H1 (cell line): ENCODE data around the gene SHC1. TPM values are rescaled to one million over a fixed set of nuclear protein-coding genes. Genes with fewer than 3 reads are reported as not detected.

ENCODE experiments used
- ASH2L ChIP-seq: fragments of 200-600, 300-600 bp; sonication (generic); IDR thresholded peaks from one replicate; pipeline ENCODE4 v1.7.1; 2017; ENCODE audit warnings: low read length
- BCL11A ChIP-seq, 2 experiments: IDR thresholded peaks; one replicate each; pipeline ENCODE4 v1.6.1; 2011; ENCODE audit warnings: low read depth in 2 of 2, low read length in 2 of 2, mild to moderate bottlenecking in 2 of 2
- CBX5 ChIP-seq: fragments of 300-800, 300-1000 bp; sonication (generic); IDR thresholded peaks from 2 replicates; pipeline ENCODE4 v1.7.1; 2016; ENCODE audit warnings: antibody characterized with exemption, low read length, low read depth
- CHD2 ChIP-seq: IDR thresholded peaks from 2 replicates; pipeline ENCODE4 v1.6.1; 2012; ENCODE audit warnings: low read length, improper control_type of control experiment
- CREB1 ChIP-seq: IDR thresholded peaks from 2 replicates; pipeline ENCODE4 v1.6.1; 2012; ENCODE audit warnings: inconsistent platforms
- EGR1 ChIP-seq: IDR thresholded peaks from 2 replicates; pipeline ENCODE4 v1.6.1; 2011; ENCODE audit warnings: low read depth, low read length, borderline replicate concordance
- EP300 ChIP-seq, 2 experiments: IDR thresholded peaks; 1 replicate in 1 of 2; 2 replicates in 1 of 2; pipeline ENCODE4 v1.6.1; 2011 to 2012; ENCODE audit warnings: low read depth in 2 of 2, low read length in 2 of 2, mild to moderate bottlenecking in 2 of 2, borderline replicate concordance in 1 of 2, inconsistent platforms in 1 of 2, moderate library complexity in 1 of 2
- EZH2 ChIP-seq: fragments of 200-600 bp; sonication (generic); IDR thresholded peaks from 2 replicates; pipeline ENCODE4 v1.7.1; 2012; ENCODE audit warnings: low read depth, mild to moderate bottlenecking, moderate library complexity, low read length, inconsistent platforms; ENCODE audit not compliant: severe bottlenecking
- JUN ChIP-seq: IDR thresholded peaks from 2 replicates; pipeline ENCODE4 v1.6.1; 2011; ENCODE audit warnings: low read depth, mild to moderate bottlenecking, improper control_type of control experiment, low read length
- MAX ChIP-seq: IDR thresholded peaks from 2 replicates; pipeline ENCODE4 v1.6.1; 2012; ENCODE audit warnings: inconsistent platforms
- PHF8 ChIP-seq: fragments of 200-600 bp; sonication (generic); conservative IDR thresholded peaks from 2 replicates; pipeline ENCODE4 v1.7.1; 2012; ENCODE audit warnings: low read depth, mild to moderate bottlenecking, inconsistent platforms, low read length, moderate library complexity
- POLR2A ChIP-seq, 2 experiments: IDR thresholded peaks; 1 replicate in 1 of 2; 2 replicates in 1 of 2; pipeline ENCODE4 v1.6.1; 2011; ENCODE audit warnings: low read depth in 2 of 2, low read length in 2 of 2, mild to moderate bottlenecking in 2 of 2; ENCODE audit errors: control extremely low read depth in 1 of 2
- POLR2AphosphoS5 ChIP-seq: IDR thresholded peaks from 2 replicates; pipeline ENCODE4 v1.6.1; 2011; ENCODE audit warnings: low read depth, low read length
- RBBP5 ChIP-seq: IDR thresholded peaks from 2 replicates; pipeline ENCODE4 v1.7.1; 2012; ENCODE audit warnings: low read depth, mild to moderate bottlenecking, inconsistent platforms, low read length, moderate library complexity, borderline replicate concordance
- RFX5 ChIP-seq: IDR thresholded peaks from 2 replicates; pipeline ENCODE4 v1.6.1; 2011; ENCODE audit warnings: low read depth, low read length, improper control_type of control experiment, borderline replicate concordance
- SIN3A ChIP-seq, 2 experiments: IDR thresholded peaks in 1 of 2; conservative IDR thresholded peaks in 1 of 2; 2 replicates each; pipeline ENCODE4 v1.6.1; 2011 to 2012; ENCODE audit warnings: low read length in 2 of 2, improper control_type of control experiment in 1 of 2, low read depth in 1 of 2, mild to moderate bottlenecking in 1 of 2
- SIRT6 ChIP-seq: IDR thresholded peaks from one replicate; pipeline ENCODE4 v1.7.1; 2012; ENCODE audit warnings: low read length, inconsistent platforms
- SP4 ChIP-seq: IDR thresholded peaks from 2 replicates; pipeline ENCODE4 v1.6.1; 2012; ENCODE audit warnings: low read length, inconsistent platforms
- TAF7 ChIP-seq: optimal IDR thresholded peaks from 2 replicates; pipeline ENCODE3; 2011; ENCODE audit warnings: low read depth, mild to moderate bottlenecking, inconsistent platforms, low read length, moderate library complexity, borderline replicate concordance
- TBP ChIP-seq: IDR thresholded peaks from 2 replicates; pipeline ENCODE4 v1.6.1; 2011; ENCODE audit warnings: low read depth, low read length, improper control_type of control experiment
- TEAD4 ChIP-seq: IDR thresholded peaks from 2 replicates; pipeline ENCODE4 v1.6.1; 2012; ENCODE audit warnings: low read depth, low read length, inconsistent platforms, mixed read lengths
- ZNF274 ChIP-seq: IDR thresholded peaks from 2 replicates; pipeline ENCODE4 v1.7.0; 2012; ENCODE audit warnings: low read length, borderline replicate concordance; ENCODE audit errors: extremely low read depth
- polyA plus RNA-seq, 7 experiments: library from polyadenylated mRNA; depleted of rRNA in 3 of 7; stranded (reverse) in 5 of 7; unstranded in 2 of 7; fragments of >200 nt in 5 of 7; fragments of 200-250 nt in 2 of 7; gene quantifications; 1 replicate in 5 of 7; 2 replicates in 1 of 7; 4 replicates in 1 of 7; pipeline versions ENCODE4 v1.2.1 to v1.2.3, GENCODE V29; 2011 to 2013; ENCODE audit warnings: missing spikeins in 2 of 7, mixed read lengths in 2 of 7
- total RNA-seq: library from RNA; stranded (reverse); fragmentation: NEBNext Ultra II Directional; extraction: Animal tissue kit (Norgen Biotek cat#: 25700); gene quantifications from 2 replicates; pipeline ENCODE4 v1.2.1, GENCODE V29; 2021
- TF ChIP-seq, protein P1 (sequence below): IDR thresholded peaks from 2 replicates; pipeline ENCODE4 v1.6.1; 2011; ENCODE audit warnings: low read length, improper control_type of control experiment

Gene SHC1
- total and polyA plus RNA-seq, 2 of the 8 experiments (the other 6 are each of a cell fraction or from before 2014, with no cell fraction given): 177 to 212 TPM

- no peak for TF ChIP-seq EZH2
- no peak for TF ChIP-seq TEAD4
- TF ChIP-seq BCL11A (IDR thresholded peaks at IDR 0.05; ENCODE audit: low read depth in 2 of 2, low read length in 2 of 2): no peak
- peak; percentile 36 to 59; a peak in 3 of 4 replicates for TF ChIP-seq SIN3A (conservative IDR thresholded peaks at IDR 0.05 in 1 of 2, IDR thresholded peaks at IDR 0.05 in 1 of 2; ENCODE audit: low read depth in 1 of 2, low read length in 2 of 2)
- TF ChIP-seq JUN: no peak
- TF ChIP-seq, protein P1, sequence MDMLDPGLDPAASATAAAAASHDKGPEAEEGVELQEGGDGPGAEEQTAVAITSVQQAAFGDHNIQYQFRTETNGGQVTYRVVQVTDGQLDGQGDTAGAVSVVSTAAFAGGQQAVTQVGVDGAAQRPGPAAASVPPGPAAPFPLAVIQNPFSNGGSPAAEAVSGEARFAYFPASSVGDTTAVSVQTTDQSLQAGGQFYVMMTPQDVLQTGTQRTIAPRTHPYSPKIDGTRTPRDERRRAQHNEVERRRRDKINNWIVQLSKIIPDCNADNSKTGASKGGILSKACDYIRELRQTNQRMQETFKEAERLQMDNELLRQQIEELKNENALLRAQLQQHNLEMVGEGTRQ: no peak
- peak; percentile 85 to 90 for TF ChIP-seq POLR2A (IDR thresholded peaks at IDR 0.05; ENCODE audit: control extremely low read depth in 1 of 2, low read depth in 2 of 2, low read length in 2 of 2)
- TF ChIP-seq MAX: peak; percentile 35; the same call in 1 of the 2 replicates
- peak; percentile 78 for TF ChIP-seq ASH2L
- no peak for TF ChIP-seq CHD2
- peak; percentile 83 for TF ChIP-seq TAF7
- TF ChIP-seq POLR2AphosphoS5: peak; percentile 92
- peak in 1 of 2 experiments; percentile 77; a peak in 1 of 3 replicates for TF ChIP-seq EP300 (IDR thresholded peaks at IDR 0.05; ENCODE audit: borderline replicate concordance in 1 of 2, low read depth in 2 of 2, low read length in 2 of 2)
- TF ChIP-seq EGR1: peak; percentile 19; the same call in 1 of the 2 replicates
- TF ChIP-seq CBX5: no peak
- TF ChIP-seq RBBP5: peak; percentile 91; the same call in 1 of the 2 replicates
- TF ChIP-seq RFX5: no peak
- TF ChIP-seq ZNF274: no peak
- no peak for TF ChIP-seq SIRT6
- no peak for TF ChIP-seq SP4
- peak; percentile 42; the same call in 1 of the 2 replicates for TF ChIP-seq TBP
- peak; percentile 85 for TF ChIP-seq PHF8
- peak; percentile 89 for TF ChIP-seq CREB1
Observed at GRCh38 chr1:154961207-154962155, 9.1 kb downstream of the SHC1 start, which contains the start of gene PYGO2 (continued).
